Vagina (tissue), 2 donors: Measurements from ENCODE around the gene ROR2.

ENCODE experiments used
- CTCF ChIP-seq, 3 experiments: fragments of 450-650 bp in 2 of 3; fragments of 200-600 bp in 1 of 3; sonication (generic) in 1 of 3; IDR thresholded peaks; one replicate each; pipeline ENCODE4 v1.5.1; 2017 to 2019; ENCODE audit warnings: antibody characterized with exemption in 3 of 3, mild to moderate bottlenecking in 2 of 3, moderate library complexity in 2 of 3
- POLR2A ChIP-seq, 2 donors: fragments of 450-650 bp; IDR thresholded peaks; one replicate each; pipeline ENCODE4 v1.6.1; 2017; ENCODE audit warnings: antibody characterized with exemption in 2 of 2, mild to moderate bottlenecking in 2 of 2, moderate library complexity in 2 of 2
- POLR2AphosphoS5 ChIP-seq, 2 donors: sonication (generic); formaldehyde crosslinking; IDR thresholded peaks; one replicate each; pipeline ENCODE4 v1.9.0; 2017; ENCODE audit warnings: antibody characterized with exemption in 2 of 2, mild to moderate bottlenecking in 2 of 2, low read depth in 1 of 2; ENCODE audit not compliant: insufficient read depth in 1 of 2

- TF ChIP-seq POLR2A (IDR thresholded peaks at IDR 0.05) (no peak), CTCF (IDR thresholded peaks at IDR 0.05) (no peak), POLR2AphosphoS5 (IDR thresholded peaks at IDR 0.05; ENCODE audit: insufficient read depth in 1 of 2, low read depth in 1 of 2) (no peak)
Observed at GRCh38 chr9:91678807-91679580, 271.0 kb downstream of the ROR2 start.
